HUES64 (cell line): ENCODE data around the gene FGF11.

Experiments
- H3K27ac ChIP-seq: 2 replicates; pipeline ENCODE4 v1.7.0; 2013; ENCODE audit warnings: low read depth, low read length, inconsistent platforms
- H3K27me3 ChIP-seq: 2 replicates; pipeline ENCODE4 v1.6.1; 2013; ENCODE audit warnings: mild to moderate bottlenecking, low read length; ENCODE audit not compliant: insufficient read depth
- H3K36me3 ChIP-seq: 2 replicates; pipeline ENCODE4 v1.6.1; 2013; ENCODE audit warnings: mild to moderate bottlenecking, low read length; ENCODE audit not compliant: insufficient read depth
- H3K4me1 ChIP-seq: 2 replicates; pipeline ENCODE4 v1.6.1; 2013; ENCODE audit warnings: mild to moderate bottlenecking, low read length, moderate library complexity; ENCODE audit not compliant: insufficient read depth
- H3K4me3 ChIP-seq: 2 replicates; pipeline ENCODE4 v1.5.1; 2013; ENCODE audit warnings: mild to moderate bottlenecking, low read length, moderate library complexity
- H3K9ac ChIP-seq: 2 replicates; pipeline ENCODE4 v1.6.1; 2013; ENCODE audit warnings: mild to moderate bottlenecking, low read depth, low read length
- H3K9me3 ChIP-seq: 2 replicates; pipeline ENCODE4 v1.6.1; 2013; ENCODE audit warnings: low read depth, low read length; ENCODE audit not compliant: insufficient read depth
- WGBS: fragments of 150-250, 120-280 bp; methylation state at CpG from one replicate; pipeline ENCODE4 v1.1.7; 2013; ENCODE audit warnings: missing lambda C conversion rate; 5-methylcytosine and 5-hydroxymethylcytosine counted together

FGF11 gene

GRCh38 chr17:7444682-7445618 is 5.6 kb downstream of the FGF11 start, which contains the start of gene CHRNB1:
Gene CHRNB1, plus strand, starts transcription at chr17:7445061. Its CDS starts 67 bp downstream, at chr17:7445128.
- peaks cover 19% of the 10 kb centered on the region for H3K4me1 ChIP-seq
- H3K9ac ChIP-seq = peak within 1 kb of the TSS; percentile 62
- peak within 1 kb of the TSS; percentile 81; the same call in 1 of the 2 replicates for H3K27ac ChIP-seq
- H3K36me3 ChIP-seq = no peaks in the 10 kb centered on the region
- H3K9me3 ChIP-seq = no peaks in the 10 kb centered on the region
- peaks cover 5% of the 10 kb centered on the region; the same call in 1 of the 2 replicates for H3K27me3 ChIP-seq
- H3K4me3 ChIP-seq = peak within 1 kb of the TSS; percentile 68
- 2% methylated on average over 51 of the region's 51 CpGs for WGBS

- Histone ChIP-seq H3K4me3 (peak overlapping the region; percentile 68), H3K9ac (peak overlapping the region; percentile 62; the same call in 1 of the 2 replicates), H3K36me3 (no peaks in the 10 kb centered on the region), H3K27me3 (peaks cover 5% of the 10 kb centered on the region; the same call in 1 of the 2 replicates), H3K9me3 (no peaks in the 10 kb centered on the region), H3K27ac (peak overlapping the region; percentile 81; the same call in 1 of the 2 replicates), H3K4me1 (peaks cover 19% of the 10 kb centered on the region)
- WGBS = 2% methylated on average over 16 of the region's 16 CpGs
These were observed 6.3 kb downstream of the FGF11 start for GRCh38 chr17:7445619-7445968.

- no peak overlapping the region for H3K27ac ChIP-seq
- no peaks in the 10 kb centered on the region for H3K27me3 ChIP-seq
- H3K9ac ChIP-seq = no peak overlapping the region
- H3K4me1 ChIP-seq = peaks cover 11% of the 10 kb centered on the region
- no peaks in the 10 kb centered on the region for H3K9me3 ChIP-seq
- H3K4me3 ChIP-seq = no peak overlapping the region
- WGBS = 88% methylated on average over 7 of the region's 7 CpGs
- no peaks in the 10 kb centered on the region for H3K36me3 ChIP-seq
These were observed 9.1 kb downstream of the FGF11 start for GRCh38 chr17:7448461-7448860.

GRCh38 chr17:7459961-7460545 is 20.7 kb downstream of the FGF11 start:
- Histone ChIP-seq H3K9me3 (no peaks in the 10 kb centered on the region), H3K36me3 (0 out of 2 replicates have a peak, but pooled peaks cover 6% of the 10 kb centered on the region), H3K4me3 (no peak overlapping the region), H3K27ac (peak overlapping the region; percentile 40), H3K9ac (no peak overlapping the region), H3K27me3 (no peaks in the 10 kb centered on the region), H3K4me1 (peaks cover 7% of the 10 kb centered on the region)
- WGBS = 80% methylated on average over 2 of the region's 3 CpGs

DNA sequence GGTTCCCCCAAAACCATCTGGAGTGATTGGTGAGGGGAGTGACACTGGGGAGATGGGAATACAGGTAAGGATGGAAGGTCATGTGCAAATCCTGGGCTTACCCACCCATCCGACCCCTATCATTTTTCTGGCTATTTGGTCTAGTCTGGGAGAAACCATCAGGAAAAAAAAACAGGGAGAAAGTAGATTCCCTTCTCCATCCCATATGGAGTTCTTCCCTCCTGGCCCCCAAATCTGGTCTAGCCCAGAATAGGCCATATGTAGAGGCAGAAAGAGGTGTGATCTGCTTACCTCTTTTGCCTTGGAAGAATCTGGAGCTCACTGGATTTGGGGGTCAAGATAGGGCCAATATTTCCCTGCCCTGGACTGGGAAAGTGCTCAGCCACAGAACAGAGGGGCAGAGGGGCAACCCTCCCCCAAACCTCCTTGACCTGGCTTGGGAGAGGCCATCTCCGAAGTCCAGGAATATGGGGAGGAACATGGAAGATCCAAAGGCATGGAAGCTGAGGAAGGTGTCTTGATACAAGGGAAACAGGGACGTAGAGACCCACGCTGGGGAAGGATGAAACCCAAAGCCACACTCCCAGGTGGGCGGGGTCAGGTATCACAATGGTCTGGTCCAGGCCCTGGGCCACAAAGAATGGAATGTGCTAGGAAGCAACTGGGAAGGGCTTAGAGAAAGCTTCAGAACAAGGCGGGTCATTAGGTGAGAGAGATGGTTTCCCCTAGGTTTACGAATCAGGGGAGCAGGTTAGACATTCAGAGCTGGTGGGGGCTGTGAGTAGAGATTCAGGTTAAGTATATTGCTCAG is 21.7 kb downstream of the FGF11 start:
- WGBS = 69% methylated on average over 7 of the region's 7 CpGs
- Histone ChIP-seq H3K27me3 (no peaks in the 10 kb centered on the region), H3K9me3 (no peaks in the 10 kb centered on the region), H3K27ac (no peak overlapping the region; the same call in 1 of the 2 replicates), H3K4me1 (peaks cover 7% of the 10 kb centered on the region), H3K36me3 (0 out of 2 replicates have a peak, but pooled peaks cover 6% of the 10 kb centered on the region), H3K4me3 (no peak overlapping the region), H3K9ac (no peak overlapping the region)

DNA sequence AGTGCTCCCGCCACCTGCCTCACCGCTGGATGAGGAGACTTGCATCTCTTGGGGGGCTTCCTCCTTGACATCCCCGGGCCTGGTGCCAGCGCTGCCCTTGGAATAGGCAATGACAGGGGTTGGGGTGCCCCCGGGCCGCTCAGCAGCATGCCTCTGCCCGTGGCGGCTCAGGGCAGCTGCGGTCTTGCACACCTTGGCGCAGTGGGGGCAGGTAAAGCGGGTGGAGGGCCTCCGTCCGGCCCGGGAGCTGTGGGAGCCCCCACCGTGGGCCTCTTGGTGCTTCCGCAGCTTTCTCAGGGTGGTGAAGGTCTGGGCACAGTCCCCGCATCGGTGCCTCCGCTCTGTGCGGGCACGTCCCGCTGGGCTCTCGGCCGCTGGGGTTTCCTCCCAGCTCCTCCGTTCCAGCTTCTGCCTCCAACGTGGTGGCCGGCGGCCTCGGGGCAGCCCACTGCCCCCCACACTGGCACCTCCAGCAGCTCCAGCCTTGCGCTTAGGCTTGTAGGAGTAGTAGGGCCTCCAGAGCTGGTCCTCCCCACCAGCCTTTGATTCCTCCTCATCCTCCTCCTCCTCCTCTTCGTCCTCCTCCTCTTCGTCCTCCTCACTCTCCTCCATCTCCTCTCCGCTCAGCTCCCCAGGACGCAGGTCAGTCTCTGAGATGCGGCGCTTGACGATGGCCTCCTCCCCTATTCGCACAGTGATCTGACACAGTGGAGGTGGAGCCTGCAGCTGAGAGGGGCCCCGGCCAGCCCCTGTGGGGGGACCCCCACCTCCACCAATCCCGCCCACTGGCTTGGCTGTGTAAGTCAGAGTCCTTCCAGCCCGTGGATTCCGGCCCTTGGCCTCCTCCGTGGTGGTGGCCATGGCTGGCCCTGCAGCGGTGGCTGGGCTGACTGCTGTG is 23.4 kb downstream of the FGF11 start:
- Histone ChIP-seq H3K9me3 (no peaks in the 10 kb centered on the region), H3K4me3 (no peak overlapping the region), H3K9ac (no peak overlapping the region; the same call in 1 of the 2 replicates), H3K36me3 (peaks cover 15% of the 10 kb centered on the region), H3K27ac (no peak overlapping the region), H3K27me3 (no peaks in the 10 kb centered on the region), H3K4me1 (peaks cover 7% of the 10 kb centered on the region)
- 95% methylated on average over 44 of the region's 44 CpGs for WGBS

DNA sequence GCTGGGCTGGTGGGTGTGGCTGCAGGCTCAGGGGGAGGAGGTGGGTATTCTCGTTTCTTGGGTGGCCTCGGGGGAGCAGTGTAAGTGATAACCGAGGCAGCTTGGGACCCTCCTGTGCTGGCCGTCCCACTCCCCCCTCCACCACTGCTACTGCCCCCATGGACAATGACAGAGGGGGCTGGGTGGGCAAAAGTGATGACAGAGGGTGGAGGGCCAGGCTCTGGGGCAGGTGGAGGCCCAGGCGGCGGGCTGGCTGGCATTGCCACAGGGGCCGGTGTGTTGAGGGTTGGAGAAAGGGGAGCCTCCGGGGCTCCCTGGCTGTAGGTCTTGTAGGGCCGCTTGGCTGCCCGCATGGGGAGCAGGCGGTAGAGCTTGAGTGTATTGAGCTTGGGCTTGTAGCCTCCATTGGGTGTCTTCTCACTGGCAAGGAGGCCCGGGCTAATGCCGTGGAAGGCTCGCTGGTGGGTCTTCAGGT is 24.1 kb downstream of the FGF11 start:
- H3K4me3 ChIP-seq = no peak overlapping the region
- no peak overlapping the region for H3K9ac ChIP-seq
- H3K36me3 ChIP-seq = peaks cover 15% of the 10 kb centered on the region
- H3K4me1 ChIP-seq = peaks cover 7% of the 10 kb centered on the region
- 91% methylated on average over 11 of the region's 14 CpGs for WGBS
- no peak overlapping the region for H3K27ac ChIP-seq
- H3K9me3 ChIP-seq = no peaks in the 10 kb centered on the region
- no peaks in the 10 kb centered on the region for H3K27me3 ChIP-seq

DNA sequence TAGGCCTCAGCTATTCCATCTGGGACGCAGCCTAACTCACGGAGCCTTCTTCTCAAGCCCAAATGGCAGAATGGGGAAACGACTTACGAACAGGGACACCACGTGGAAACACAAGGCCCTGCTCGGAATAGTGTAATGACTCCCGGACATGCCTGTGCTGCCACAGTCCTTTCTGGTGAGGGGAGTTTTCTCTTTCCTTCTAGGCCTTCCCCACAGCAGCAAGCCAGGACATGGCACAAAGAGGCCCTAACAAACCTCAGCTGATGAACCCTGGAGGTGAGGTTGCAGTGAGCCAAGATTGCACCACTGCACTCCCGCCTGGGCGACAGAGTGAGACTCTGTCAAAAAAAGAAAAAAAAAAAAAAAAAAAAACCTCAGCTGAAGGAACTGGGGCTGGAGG is 24.8 kb downstream of the FGF11 start:
- H3K36me3 ChIP-seq = peaks cover 17% of the 10 kb centered on the region
- H3K4me1 ChIP-seq = peaks cover 7% of the 10 kb centered on the region
- H3K9me3 ChIP-seq = no peaks in the 10 kb centered on the region
- no peaks in the 10 kb centered on the region for H3K27me3 ChIP-seq
- no peak overlapping the region for H3K27ac ChIP-seq
- WGBS = 93% methylated on average over 9 of the region's 9 CpGs
- H3K4me3 ChIP-seq = no peak overlapping the region
- H3K9ac ChIP-seq = no peak overlapping the region

DNA sequence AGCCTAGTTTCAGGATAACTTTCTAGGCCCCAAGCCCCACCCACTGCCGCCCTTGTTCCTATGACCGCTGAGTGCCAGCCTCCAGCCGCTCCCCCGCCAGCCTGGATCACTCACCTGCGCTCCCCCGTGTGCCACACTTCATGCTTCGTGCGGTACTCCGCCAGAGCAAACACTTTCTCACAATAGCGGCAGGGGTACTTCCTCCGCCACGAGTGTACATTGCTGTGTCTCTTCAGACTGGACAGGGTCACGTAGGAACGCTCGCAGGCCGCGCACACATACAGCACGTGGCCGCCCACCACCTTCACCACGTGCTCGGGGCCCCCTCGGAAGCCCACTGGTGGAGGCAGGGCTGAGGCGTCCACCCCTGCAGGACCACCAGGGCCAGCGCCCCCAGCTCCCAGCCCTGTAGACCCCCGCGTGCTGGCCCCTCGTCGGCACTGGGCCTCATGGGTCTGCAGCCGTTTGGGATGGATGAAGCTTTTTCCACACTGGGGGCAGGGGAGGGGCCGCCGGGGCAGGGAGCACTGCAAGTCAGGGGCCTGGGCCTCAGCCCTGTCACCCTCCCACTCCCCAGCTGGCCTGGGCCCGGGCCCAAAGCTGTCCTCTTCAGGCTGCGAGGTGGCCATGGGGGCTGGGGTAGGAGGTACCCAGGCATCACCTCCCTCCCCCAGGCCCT is 26.4 kb downstream of the FGF11 start:
- WGBS = 94% methylated on average over 31 of the region's 33 CpGs

GRCh38 chr17:7466318-7466638 is 27.0 kb downstream of the FGF11 start:
- WGBS = 93% methylated on average over 9 of the region's 9 CpGs
- Histone ChIP-seq H3K27ac (no peak overlapping the region), H3K27me3 (no peaks in the 10 kb centered on the region), H3K9me3 (no peaks in the 10 kb centered on the region), H3K4me3 (no peak overlapping the region), H3K9ac (no peak overlapping the region), H3K4me1 (peaks cover 4% of the 10 kb centered on the region; the same call in 1 of the 2 replicates), H3K36me3 (peaks cover 17% of the 10 kb centered on the region)

More for the DNA sequence above, 26.4 kb downstream of the FGF11 start:
- Histone ChIP-seq H3K9me3 (no peaks in the 10 kb centered on the region), H3K9ac (no peak overlapping the region), H3K4me3 (no peak overlapping the region), H3K27ac (no peak overlapping the region), H3K4me1 (peaks cover 7% of the 10 kb centered on the region), H3K36me3 (peaks cover 17% of the 10 kb centered on the region), H3K27me3 (no peaks in the 10 kb centered on the region)
